Hepatocyte (in vitro differentiated cells): ENCODE data around the gene EDAR. TPM values are rescaled to one million over a fixed set of nuclear protein-coding genes. Genes with fewer than 3 reads are reported as not detected.

ENCODE experiments used
- DNase-seq: peaks from one replicate; pipeline ENCODE4 v3.0.0-alpha.2; 2016; ENCODE audit warnings: low spot score
- H2AFZ ChIP-seq: fragments of 200-600 bp; sonication (generic); 2 replicates; pipeline ENCODE4 v1.6.0; 2016; ENCODE audit warnings: antibody characterized with exemption, mild to moderate bottlenecking
- H3K27ac ChIP-seq: fragments of 200-600 bp; sonication (generic); 2 replicates; pipeline ENCODE4 v1.5.1; 2016; ENCODE audit warnings: mild to moderate bottlenecking
- H3K27me3 ChIP-seq: fragments of 200-600 bp; sonication (generic); 2 replicates; pipeline ENCODE4 v1.6.1; 2016
- H3K36me3 ChIP-seq: fragments of 200-600 bp; sonication (generic); replicated peaks from 2 replicates; pipeline ENCODE4 v1.5.1; 2016; ENCODE audit warnings: low read depth; ENCODE audit not compliant: insufficient read depth
- H3K4me1 ChIP-seq: fragments of 200-600 bp; sonication (generic); 2 replicates; pipeline ENCODE4 v1.5.1; 2016; ENCODE audit warnings: mild to moderate bottlenecking, moderate library complexity; ENCODE audit not compliant: insufficient read depth
- H3K4me2 ChIP-seq: fragments of 200-600 bp; sonication (generic); 2 replicates; pipeline ENCODE4 v1.6.0; 2016
- H3K4me3 ChIP-seq: fragments of 200-600 bp; sonication (generic); 2 replicates; pipeline ENCODE4 v1.5.1; 2016; ENCODE audit warnings: mild to moderate bottlenecking
- H3K79me2 ChIP-seq: fragments of 200-600 bp; sonication (generic); 2 replicates; pipeline ENCODE4 v1.6.0; 2017; ENCODE audit warnings: mild to moderate bottlenecking
- H3K9me2 ChIP-seq: fragments of 200-600 bp; sonication (generic); replicated peaks from 2 replicates; pipeline ENCODE4 v1.6.0; 2017; ENCODE audit warnings: mild to moderate bottlenecking; ENCODE audit not compliant: insufficient read depth
- H3K9me3 ChIP-seq: fragments of 200-600 bp; sonication (generic); 2 replicates; pipeline ENCODE4 v1.5.1; 2016; ENCODE audit warnings: low read depth, mild to moderate bottlenecking
- H4K20me1 ChIP-seq: fragments of 200-600 bp; sonication (generic); 2 replicates; pipeline ENCODE4 v1.6.0; 2016; ENCODE audit warnings: mild to moderate bottlenecking; ENCODE audit not compliant: insufficient read depth, poor library complexity, severe bottlenecking
- CTCF ChIP-seq: fragments of 200-600 bp; sonication (generic); IDR thresholded peaks from 2 replicates; pipeline ENCODE4 v1.5.1; 2016; ENCODE audit warnings: antibody characterized with exemption, mild to moderate bottlenecking; ENCODE audit not compliant: poor library complexity
- EZH2 ChIP-seq: fragments of 200-600 bp; sonication (generic); IDR thresholded peaks from 2 replicates; pipeline ENCODE4 v1.6.1; 2016; ENCODE audit warnings: antibody characterized with exemption, mild to moderate bottlenecking, borderline replicate concordance
- EZH2phosphoT487 ChIP-seq: fragments of 200-600 bp; sonication (generic); IDR thresholded peaks from one replicate; pipeline ENCODE4 v1.6.1; 2018; ENCODE audit warnings: antibody characterized with exemption, mild to moderate bottlenecking, low read depth, moderate library complexity; ENCODE audit not compliant: unreplicated experiment, severe bottlenecking
- WGBS: methylation state at CpG from one replicate; pipeline ENCODE4 v1.1.6; 2016; ENCODE audit warnings: low lambda C conversion rate; ENCODE audit errors: missing lambda C conversion rate; 5-methylcytosine and 5-hydroxymethylcytosine counted together
- polyA plus RNA-seq: library from polyadenylated mRNA; unstranded; fragments of >200 nt; fragmentation: Nextera tagmentation; extraction: Ambion mirVana; gene quantifications from 2 replicates; pipeline ENCODE4 v1.2.1, GENCODE V29; 2016
- total RNA-seq: library from RNA; depleted of rRNA; stranded (reverse); fragments of >200 nt; gene quantifications from 2 replicates; pipeline ENCODE4 v1.2.3, GENCODE V29; 2014

The EDAR gene
- total and polyA plus RNA-seq, 2 experiments from 2014 or later: 0.20 to 0.21 TPM

- H4K20me1 ChIP-seq: no peaks in the 10 kb centered on the region
- TF ChIP-seq EZH2 (no peak), EZH2phosphoT487 (no peak), CTCF (no peak)
- WGBS: 95% methylated on average over 5 of the region's 5 CpGs
- H3K27ac ChIP-seq: no peak overlapping the region
- H3K4me1 ChIP-seq: no peaks in the 10 kb centered on the region
- H3K9me3 ChIP-seq: peaks cover 7% of the 10 kb centered on the region
- DNase-seq: no peak
- no peak overlapping the region for H2AFZ ChIP-seq
- no peaks in the 10 kb centered on the region for H3K27me3 ChIP-seq
- no peak overlapping the region for H3K4me2 ChIP-seq
- peaks cover 4% of the 10 kb centered on the region for H3K36me3 ChIP-seq
- H3K4me3 ChIP-seq: no peak overlapping the region
- no peaks in the 10 kb centered on the region for H3K9me2 ChIP-seq
- no peaks in the 10 kb centered on the region for H3K79me2 ChIP-seq
Observed at GRCh38 chr2:108870069-108870644, 118.9 kb downstream of the EDAR start.

- Histone ChIP-seq H2AFZ (no peak overlapping the region), H3K9me3 (peaks cover 7% of the 10 kb centered on the region), H3K9me2 (no peaks in the 10 kb centered on the region), H3K27ac (no peak overlapping the region), H3K27me3 (no peaks in the 10 kb centered on the region), H4K20me1 (no peaks in the 10 kb centered on the region), H3K4me2 (no peak overlapping the region), H3K79me2 (no peaks in the 10 kb centered on the region), H3K4me3 (no peak overlapping the region), H3K36me3 (peaks cover 4% of the 10 kb centered on the region), H3K4me1 (no peaks in the 10 kb centered on the region)
- 93% methylated on average over 3 of the region's 3 CpGs for WGBS
- no peak for DNase-seq
- TF ChIP-seq EZH2 (no peak), EZH2phosphoT487 (no peak), CTCF (no peak)
Observed at GRCh38 chr2:108869542-108869941, 119.5 kb downstream of the EDAR start.

- whole genome bisulfite sequencing: 96% methylated on average over 1 of the region's 1 CpG
- H3K27me3 ChIP-seq: no peaks in the 10 kb centered on the region
- no peak overlapping the region for H3K4me3 ChIP-seq
- H3K36me3 ChIP-seq: peaks cover 4% of the 10 kb centered on the region
- DNase-seq: no peak
- H2AFZ ChIP-seq: no peak overlapping the region
- no peaks in the 10 kb centered on the region for H3K4me1 ChIP-seq
- no peaks in the 10 kb centered on the region for H3K79me2 ChIP-seq
- no peaks in the 10 kb centered on the region for H4K20me1 ChIP-seq
- no peak overlapping the region for H3K4me2 ChIP-seq
- peaks cover 7% of the 10 kb centered on the region for H3K9me3 ChIP-seq
- H3K27ac ChIP-seq: no peak overlapping the region
- H3K9me2 ChIP-seq: no peaks in the 10 kb centered on the region
- TF ChIP-seq CTCF: no peak
- TF ChIP-seq EZH2: no peak
- no peak for TF ChIP-seq EZH2phosphoT487
Observed at GRCh38 chr2:108868911-108869310, 120.1 kb downstream of the EDAR start.

GRCh38 chr2:108866041-108866440, 123.0 kb downstream of the EDAR start:
- TF ChIP-seq EZH2: no peak
- no peak for TF ChIP-seq CTCF
- TF ChIP-seq EZH2phosphoT487: no peak
- Histone ChIP-seq H3K9me2 (no peaks in the 10 kb centered on the region), H3K27ac (no peak overlapping the region), H3K79me2 (no peaks in the 10 kb centered on the region), H3K4me2 (no peak overlapping the region), H3K9me3 (peaks cover 7% of the 10 kb centered on the region), H3K27me3 (no peaks in the 10 kb centered on the region), H4K20me1 (no peaks in the 10 kb centered on the region), H2AFZ (no peak overlapping the region), H3K4me3 (no peak overlapping the region), H3K36me3 (peaks cover 4% of the 10 kb centered on the region), H3K4me1 (no peaks in the 10 kb centered on the region)
- no peak for DNase-seq
